HG03565 (cell line): ENCODE results near the gene ELF1.

Source experiments
- ATAC-seq: cut with Tn5 transposase; IDR thresholded peaks from one replicate; pipeline ENCODE4 v1.9.1; 2021; ENCODE audit warnings: mild to moderate bottlenecking, moderate library complexity; ENCODE audit not compliant: unreplicated experiment

Gene ELF1

DNA sequence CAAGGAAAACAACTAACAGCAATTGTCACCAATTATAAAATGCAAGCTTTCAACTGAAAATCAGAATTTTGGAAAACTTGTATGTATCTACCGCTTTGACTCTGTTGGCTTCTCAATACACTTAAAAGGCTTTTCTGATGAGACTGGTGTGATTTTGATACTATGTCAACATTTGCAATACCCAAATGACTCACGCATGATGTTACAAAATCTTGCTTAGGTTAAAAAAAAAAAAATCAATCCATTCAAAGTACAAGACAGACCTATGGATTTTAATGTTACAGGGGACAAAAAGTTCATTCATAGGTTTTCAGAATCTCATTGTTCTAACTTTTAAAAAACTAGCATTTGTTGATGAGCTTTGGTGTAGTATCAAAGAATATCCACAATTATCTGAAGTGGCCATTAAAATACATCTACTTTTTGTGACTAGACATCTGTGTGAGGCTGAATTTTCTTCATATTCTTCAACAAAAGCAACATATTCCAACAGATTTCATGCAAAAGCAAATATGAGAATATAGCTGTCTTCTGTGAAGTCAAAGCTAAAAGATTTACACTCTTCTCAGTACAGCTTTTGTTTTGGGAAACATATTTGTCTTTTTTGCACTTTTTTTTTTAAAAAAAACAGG is 10.7 kb downstream of the ELF1 start:
- ATAC-seq, result peak; percentile 29

DNA sequence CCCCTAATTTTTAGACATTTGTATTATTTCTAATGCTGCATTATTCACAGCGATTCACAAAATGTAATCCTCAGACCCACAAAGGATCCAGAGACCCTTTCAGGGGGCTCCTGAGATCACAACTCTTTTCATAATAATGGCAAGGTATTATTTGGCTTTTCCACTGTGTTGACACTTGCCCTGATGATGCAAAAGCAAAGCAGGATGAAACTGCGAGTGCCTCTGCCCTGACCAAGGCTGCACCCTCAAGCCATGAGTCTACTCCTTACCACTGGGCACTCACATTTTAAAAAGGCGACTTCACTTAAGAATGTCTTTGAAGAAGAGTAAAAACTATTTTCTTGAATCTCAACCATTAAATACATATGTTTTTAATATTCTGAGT is 11.4 kb downstream of the ELF1 start:
- ATAC-seq, result no peak

DNA sequence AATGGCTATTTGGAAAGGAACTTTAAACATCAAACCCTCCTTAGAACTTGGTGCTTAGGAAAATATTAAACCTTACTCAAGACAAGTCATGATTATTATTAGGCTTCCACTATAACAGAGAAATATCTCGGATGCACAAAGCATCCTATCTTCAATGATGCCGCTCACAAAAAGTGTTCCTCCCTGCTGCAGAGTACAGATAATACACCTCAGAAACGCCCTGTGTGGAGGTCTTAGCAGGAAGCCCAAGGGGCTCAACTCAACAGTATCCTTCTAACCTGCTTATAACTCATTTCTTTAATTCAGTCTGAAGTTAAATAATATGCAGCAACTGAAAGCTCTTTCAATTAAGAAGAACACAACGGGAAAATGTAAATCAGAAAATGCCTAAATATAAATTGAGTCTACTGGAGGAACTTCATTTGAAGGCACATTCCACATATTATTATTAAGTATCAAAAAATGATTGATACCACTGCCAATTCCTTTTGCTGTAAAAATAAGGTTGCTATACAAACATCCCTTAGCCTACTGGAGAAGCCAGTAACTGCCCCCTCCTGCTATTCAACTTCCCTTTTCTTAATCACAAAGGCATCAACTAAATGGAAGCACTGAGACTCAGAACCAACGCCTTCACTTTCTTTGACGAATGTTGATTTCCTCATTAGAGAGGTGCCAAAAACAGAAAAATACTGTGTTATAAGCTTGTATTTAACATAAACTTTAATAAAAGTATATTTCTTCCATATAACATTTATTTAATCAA is 12.0 kb downstream of the ELF1 start:
- ATAC-seq, result no peak

DNA sequence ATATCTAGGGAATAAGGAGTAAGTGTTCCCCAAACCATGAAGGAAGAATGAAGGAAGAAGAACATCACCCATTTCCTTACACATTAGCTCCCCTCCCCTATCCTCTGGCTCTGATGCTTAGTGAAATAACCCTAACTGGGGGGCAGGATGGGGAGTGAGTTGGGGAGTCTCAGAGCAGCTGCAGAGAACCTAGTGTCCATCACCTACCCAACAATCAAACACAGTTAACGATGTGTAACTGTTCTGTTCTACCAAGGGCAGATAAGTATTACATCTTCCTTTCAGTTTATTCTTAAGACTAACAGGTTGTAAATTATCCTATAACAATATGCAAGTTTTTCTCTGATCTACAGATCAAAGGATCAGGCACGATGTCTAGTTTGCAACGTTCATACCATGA is 12.8 kb downstream of the ELF1 start:
- no peak for ATAC-seq

DNA sequence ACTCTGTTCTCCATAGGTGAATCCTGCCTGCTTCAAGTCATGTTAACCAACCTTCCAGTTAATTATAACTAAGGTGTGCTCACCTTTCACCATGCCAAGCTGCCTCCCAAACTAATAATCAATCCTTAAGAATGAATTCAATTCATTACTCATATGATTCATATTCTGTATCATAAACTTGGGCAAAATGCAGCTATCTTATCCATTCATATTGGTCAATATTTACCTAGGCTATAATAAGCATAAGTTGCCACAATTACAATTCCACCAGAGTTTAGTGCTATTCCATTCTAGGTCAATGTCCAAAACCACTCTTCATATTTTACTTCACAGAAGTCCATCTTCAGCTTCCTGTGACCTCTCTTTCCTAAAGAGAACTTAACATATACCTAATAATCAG is 13.4 kb downstream of the ELF1 start:
- ATAC-seq, result no peak

DNA sequence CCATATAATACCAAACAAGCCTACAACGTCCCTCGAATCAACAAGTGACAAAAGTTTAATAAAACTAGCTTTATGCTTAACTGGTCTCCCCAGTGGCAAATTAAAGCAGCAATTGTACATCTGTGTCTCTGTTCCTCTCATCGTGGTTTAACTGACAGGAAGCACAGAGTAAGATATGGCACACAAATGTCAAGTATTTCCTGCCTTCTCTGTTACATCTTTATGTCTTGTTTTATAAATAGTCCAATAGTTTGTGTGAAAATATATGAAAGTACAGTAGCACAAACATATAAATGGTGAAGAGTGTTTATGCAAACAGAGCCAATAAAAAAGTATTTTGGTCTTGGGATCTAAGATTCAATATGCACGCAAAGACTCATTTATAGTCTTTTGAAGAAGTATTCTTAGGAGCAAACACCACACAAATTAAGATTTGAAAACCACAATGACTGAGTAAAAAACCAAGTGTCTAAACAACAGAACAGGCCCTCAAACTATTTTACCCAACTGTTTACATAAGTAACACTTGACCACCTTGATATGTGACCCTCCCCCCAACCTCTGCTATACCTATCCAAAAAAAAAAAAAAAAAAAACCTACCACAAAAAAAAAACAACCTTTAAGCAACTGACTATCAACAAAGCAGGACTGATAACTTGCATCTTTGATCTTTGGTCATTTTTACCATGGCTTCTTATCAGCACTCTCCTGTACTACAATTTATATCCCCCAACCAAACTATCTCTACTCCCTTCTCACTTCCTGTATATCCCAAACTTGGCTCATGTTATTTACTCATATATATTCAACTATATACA is 14.0 kb downstream of the ELF1 start:
- peak; percentile 70 for ATAC-seq

DNA sequence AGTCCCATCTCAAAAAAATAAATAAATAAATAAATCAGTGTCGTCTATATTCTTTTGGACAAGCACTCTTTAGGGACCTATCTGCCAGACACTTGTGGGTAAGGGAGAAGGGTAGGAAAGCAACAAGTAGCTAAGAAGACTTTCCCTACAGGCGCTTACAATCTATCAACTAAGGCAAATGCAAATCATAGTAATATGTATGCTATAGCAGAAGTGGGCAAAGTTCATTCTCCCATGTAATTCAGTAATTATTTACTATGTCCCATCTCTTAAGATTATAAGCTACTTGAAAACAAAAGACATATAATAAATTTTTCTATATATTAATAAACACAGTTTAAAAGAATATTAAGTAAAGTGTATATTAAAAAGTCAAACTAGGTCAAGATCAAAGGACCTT is 16.5 kb downstream of the ELF1 start:
- ATAC-seq, result no peak

DNA sequence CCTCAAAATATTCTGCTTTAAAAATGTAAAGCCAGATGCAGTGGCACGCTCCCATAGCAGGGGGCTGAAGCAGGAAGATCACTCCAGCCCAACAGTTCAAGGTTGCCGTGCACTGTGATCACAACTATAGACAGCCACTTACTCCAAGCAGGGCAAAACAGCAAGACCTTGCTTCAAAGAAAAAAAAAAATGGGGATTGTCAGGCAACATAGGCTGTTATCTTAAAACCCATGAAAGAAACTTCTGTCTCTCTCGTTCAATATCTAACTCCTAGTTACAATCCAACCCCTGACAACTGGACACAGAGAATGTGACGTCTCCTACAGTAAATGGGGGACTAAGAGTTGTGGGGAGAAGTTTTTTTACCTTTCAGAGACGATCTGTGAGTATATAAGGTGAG is 17.4 kb downstream of the ELF1 start:
- ATAC-seq, result no peak

DNA sequence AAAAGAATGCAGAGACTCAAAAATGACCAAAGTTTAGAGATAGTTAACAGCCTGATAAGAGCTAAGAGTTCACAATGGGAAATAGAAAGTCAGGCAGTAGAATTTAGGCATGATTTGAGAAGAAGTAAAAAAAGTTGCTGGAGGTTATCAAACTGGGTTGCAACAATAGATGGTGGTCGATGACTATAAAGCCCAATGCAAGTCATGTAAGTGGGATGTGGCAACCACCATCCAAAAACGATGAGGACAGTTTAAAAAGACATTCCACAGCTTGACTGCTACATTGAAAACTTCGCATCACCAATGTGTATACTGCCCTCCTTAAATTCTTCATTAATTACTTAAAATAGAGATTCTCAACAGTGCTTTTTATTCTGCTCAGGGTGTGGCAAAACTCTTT is 19.7 kb downstream of the ELF1 start:
- ATAC-seq, result no peak

DNA sequence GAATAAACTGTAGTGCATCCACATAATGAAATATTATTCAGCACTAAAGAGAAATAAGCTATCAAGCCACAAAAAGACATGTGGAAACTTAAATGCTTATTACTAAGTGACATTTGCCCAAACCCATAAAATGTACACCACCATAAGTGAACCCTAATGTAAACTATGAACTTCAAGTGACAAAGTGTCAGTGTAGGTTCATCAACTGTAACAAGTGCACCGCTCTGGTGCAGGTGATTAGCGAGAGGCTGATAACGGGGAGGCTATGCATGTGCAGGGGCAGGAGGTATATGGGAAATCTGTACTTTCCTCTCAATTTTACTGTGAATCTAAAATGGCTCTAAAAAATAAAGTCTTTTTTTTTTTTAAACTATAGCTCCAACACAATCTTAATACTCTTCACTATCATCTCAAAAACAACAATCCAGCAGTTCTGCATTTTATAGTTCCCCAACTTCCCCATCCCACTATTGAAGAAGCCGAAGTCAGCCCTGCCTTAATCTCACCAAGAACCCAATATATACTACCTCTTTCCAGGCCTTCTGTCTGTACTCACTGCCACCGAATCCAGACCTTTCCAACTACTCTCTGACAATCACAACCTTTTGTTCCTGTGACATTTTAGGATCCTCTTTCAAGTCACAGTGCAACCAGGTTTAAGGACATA is 22.6 kb downstream of the ELF1 start:
- no peak for ATAC-seq

DNA sequence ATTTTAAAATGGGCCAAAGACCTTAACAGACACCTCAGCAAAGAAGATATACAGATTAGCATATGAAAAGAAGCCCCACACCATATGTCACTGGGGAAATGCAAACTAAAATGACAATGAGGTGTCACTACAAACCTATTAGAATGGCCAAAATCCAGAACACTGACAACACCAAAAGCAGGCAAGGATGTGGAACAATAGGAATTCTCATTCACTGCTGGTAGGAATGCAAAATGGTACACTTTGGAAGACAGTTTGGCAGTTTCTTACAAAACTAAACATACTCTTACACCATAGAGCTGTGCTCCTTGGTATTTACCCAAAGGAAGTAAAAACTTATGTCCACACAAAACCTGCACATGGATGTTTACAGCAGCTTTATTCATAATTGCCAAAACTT is 23.1 kb downstream of the ELF1 start:
- no peak for ATAC-seq

DNA sequence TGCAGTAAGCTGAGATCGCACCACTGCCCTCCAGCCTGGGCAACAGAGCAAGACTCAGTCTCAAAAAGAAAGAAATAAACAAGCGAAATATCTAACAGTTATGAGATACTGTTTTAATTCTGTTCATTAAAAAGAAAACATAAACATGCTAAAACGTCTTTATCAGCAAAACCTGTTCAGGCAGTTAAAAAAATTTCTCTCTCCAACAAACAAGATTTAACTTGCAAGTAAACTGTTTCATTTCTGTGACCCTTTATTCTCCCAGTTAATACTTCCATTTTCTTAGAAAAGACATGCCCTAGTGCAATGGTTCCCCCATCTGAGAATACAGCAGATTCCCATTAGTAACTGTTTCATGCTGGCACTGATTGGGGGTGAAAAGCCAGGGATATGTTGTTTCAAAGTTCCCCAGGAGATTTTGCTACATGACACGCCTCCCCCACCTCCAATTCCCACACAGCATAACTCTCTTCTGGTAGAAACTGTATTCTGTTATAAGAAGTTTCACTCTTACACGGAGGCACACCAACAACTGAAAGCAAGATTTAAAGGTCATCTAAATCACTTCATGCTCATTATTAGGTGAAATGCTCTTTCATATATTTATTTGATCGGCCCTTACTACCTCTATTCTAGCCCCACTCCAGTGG is 24.4 kb downstream of the ELF1 start:
- peak; percentile 65 for ATAC-seq

DNA sequence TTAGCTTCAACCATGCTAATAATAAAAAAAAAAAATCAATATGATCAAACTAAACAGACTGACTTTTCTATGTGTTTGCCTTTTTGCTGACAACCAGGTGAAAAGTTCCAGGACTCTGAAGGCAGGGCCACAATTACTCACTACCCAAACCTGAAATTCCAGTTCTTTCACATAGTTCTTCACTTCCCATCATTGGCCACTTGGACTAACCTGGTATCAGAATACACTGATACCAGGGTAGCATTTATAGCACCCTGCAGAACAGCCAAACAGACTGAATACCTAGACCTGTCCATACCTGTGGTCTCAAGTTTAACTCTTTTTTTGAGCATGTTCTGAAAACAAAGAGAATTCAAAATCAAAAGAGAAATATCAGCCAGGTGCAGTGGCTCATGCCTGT is 25.1 kb downstream of the ELF1 start:
- ATAC-seq, result no peak

DNA sequence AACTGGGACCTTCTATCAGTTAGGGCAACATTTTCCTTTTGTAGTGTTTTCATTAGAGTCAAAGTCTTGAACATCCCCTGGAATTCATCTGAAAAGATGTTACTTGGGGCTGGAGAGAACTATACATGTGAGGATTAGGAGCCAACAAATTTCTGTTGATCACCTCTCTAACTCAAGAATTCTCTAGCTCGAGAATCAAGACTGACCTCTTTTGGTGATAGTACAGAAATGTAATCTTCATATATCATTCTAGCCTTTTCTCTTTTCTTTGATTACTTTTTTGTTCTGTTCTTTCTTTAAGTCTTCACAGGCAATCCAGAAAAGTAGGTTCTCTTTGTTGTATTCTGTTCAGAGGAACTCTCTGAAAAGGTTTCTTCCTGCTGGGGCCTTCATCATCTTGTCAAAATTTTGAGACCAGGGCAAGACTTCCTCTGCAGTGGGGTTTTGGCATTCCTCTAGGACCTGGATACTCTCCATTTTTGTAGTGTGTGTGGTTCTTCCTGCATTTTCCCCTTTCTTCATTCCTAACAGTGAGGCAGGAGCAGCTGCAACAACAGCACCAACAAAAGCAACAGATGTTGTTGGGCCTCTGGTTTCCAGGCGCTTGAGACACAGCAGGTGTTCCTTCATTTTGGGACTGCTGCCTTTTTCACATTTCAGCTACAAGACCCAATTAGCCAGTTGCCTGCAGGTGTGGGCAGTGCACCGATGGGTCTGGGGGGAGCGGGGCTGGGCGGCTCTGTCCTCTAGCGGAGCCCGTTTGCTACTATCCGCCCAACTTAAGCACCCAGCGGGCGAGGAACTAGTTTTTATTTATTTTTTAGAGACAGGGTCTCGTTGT is 26.2 kb downstream of the ELF1 start:
- no peak for ATAC-seq

DNA sequence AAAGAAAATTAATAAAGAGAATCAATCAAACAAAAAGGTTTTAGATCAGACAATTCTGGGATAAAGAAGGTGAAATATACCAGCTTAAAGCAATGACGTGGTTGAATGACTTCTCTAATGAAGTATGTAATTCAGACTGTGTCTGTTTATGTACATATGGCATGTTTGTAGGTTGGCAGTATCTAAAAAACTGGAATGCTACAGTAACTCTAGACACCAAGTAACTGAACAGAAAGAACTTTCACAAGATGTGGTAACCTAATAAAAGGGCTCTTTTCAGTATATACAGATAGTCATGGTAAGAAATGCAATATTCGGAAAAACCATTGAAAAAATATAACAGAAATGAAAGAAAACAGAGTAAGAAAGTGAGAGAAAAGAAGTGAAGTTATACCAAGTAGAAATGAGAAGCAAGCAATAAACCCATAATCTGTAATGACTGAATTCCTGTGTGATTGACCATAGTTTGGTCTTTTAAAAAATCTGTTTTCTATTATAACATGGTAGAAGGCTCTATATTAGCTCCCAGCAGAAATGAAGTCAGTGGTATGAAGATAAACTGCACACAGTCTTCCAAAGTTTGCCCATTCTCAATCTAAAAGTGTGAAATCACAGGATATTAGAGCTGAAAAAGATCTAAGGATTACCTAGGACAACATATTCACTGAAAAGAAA is 31.4 kb downstream of the ELF1 start:
- ATAC-seq, result no peak

DNA sequence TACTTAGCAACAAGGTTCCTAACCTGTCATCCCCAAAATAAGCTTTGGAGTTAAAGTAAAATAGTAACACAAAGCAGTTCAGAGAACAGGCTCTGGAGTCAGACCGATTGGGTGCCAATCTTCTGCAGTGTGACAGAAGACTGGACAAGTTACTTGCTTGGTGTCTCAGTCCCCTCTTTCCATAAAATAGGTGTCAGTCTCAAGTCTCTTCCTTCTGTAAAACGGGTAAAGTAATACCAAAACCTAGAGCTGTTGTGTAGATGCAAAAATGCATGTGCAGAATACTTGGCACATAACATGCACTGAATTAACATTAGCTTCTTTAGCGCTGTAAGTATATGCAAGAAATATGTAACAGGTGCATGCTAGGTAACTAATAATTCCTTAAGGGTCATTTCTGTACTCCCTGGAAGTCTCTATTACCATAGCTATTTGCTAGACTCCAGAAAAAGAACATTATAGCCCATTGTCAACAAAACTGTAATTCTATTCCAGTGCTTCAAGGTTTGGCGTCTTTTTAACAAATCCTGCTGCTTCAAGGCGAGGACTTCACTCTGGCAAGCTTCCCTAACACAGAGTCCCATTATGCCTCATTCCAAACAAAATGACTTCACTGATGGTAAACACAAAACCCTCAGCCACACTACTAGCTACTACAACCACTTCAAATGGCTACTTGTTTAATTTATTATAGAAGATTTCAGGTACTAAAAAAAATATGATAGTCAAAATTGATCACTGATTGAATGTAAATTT is 32.8 kb downstream of the ELF1 start:
- no peak for ATAC-seq

DNA sequence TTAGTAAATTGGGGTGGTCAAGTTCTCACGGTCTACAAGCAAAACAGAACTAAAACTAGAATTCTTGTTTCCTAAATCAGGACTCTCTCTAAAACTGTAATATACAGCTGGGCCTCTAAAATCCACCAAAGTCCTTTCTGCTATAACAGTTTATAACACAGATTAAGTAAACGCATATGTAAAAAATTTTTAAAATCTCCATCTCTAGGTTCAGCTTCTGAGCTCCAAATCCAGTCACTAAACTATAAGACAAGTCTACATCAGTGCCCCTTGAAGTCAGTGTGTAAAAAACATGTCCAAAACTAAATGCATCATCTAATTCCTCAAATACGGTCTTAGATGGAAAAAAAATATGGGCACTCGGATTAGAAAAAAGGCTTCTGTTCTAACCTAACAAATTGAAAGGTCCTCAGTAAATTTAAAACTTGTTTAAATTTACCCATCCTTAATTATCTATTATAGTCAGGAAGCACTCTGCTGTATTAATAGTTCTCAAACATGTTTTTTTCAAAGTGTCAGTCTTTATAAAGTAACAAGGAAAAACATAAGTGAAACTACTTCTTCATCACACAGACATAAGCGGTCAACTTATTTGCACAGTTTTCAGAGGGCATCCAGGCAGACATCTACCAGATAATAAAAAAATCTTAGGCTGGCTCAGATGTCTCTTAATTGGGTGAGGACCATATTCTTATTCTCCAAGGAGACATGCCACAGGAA is 33.6 kb downstream of the ELF1 start:
- no peak for ATAC-seq
